ENCODE measurements around the gene AKAP4. TPM values are rescaled to one million over a fixed set of nuclear protein-coding genes. Genes with fewer than 3 reads are reported as not detected.

The AKAP4 gene, protein sequence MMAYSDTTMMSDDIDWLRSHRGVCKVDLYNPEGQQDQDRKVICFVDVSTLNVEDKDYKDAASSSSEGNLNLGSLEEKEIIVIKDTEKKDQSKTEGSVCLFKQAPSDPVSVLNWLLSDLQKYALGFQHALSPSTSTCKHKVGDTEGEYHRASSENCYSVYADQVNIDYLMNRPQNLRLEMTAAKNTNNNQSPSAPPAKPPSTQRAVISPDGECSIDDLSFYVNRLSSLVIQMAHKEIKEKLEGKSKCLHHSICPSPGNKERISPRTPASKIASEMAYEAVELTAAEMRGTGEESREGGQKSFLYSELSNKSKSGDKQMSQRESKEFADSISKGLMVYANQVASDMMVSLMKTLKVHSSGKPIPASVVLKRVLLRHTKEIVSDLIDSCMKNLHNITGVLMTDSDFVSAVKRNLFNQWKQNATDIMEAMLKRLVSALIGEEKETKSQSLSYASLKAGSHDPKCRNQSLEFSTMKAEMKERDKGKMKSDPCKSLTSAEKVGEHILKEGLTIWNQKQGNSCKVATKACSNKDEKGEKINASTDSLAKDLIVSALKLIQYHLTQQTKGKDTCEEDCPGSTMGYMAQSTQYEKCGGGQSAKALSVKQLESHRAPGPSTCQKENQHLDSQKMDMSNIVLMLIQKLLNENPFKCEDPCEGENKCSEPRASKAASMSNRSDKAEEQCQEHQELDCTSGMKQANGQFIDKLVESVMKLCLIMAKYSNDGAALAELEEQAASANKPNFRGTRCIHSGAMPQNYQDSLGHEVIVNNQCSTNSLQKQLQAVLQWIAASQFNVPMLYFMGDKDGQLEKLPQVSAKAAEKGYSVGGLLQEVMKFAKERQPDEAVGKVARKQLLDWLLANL
- total RNA-seq: not detected in 2 replicates

GRCh38 chrX:50200907-50201306 is at the start of gene AKAP4:
TSS of gene AKAP4 (minus strand) at chrX:50201007. CDS start at chrX:50200889, 118 bp downstream.

DNA sequence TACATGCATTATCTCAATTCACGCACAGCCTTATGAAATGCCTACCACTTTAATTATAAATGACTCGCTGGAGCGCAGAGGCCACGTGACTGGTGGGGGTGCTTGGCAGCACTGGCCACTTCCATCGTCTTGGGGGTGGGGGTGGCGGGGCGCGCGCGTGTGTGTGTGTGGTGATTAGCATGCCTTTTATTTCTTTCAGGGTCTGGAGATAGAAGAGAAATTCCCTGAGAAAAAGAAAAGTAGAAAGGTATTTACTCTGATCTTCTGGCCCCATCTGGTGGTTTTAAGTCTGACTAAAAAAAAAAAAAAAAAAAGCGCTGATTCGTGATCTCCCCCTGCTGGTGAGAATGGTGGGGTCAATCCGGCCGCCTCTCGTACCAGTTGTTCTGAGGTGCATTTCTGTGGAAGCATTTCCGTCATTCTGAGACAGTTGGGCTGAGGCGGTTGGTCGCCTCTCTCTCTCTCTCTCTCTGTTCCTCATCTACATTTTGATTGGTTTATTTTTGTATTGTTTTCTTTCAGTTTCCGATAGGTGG is 3.6 kb upstream of the AKAP4 start, which contains the start of gene CCNB3:
CCNB3 (plus strand) TSS at position 402 of the 536 bp plus-strand sequence. CDS start 80,399 bp downstream, outside the sequence.

Other genes with a start within 250 kb of the AKAP4 start
- gene CCNB3, start 3.8 kb upstream of the AKAP4 start, total RNA-seq: under 0.01 TPM in 1 of 2 replicates, not detected in the other